Lower leg skin (tissue), 3 donors: ENCODE results near the gene KLRC1.

Source experiments
- CTCF ChIP-seq, 3 donors: fragments of 450-650 bp; IDR thresholded peaks; one replicate each; pipeline ENCODE4 v1.5.1; 2016; ENCODE audit warnings: antibody characterized with exemption in 3 of 3, mild to moderate bottlenecking in 3 of 3, moderate library complexity in 2 of 3
- POLR2A ChIP-seq, 2 donors: fragments of 450-650 bp; IDR thresholded peaks; one replicate each; pipeline ENCODE4 v1.6.1; 2016 to 2017; ENCODE audit warnings: antibody characterized with exemption in 2 of 2, mild to moderate bottlenecking in 1 of 2, moderate library complexity in 1 of 2

- TF ChIP-seq CTCF (IDR thresholded peaks at IDR 0.05) = no peak
- no peak for TF ChIP-seq POLR2A (IDR thresholded peaks at IDR 0.05)
These were observed 43.8 kb downstream of the KLRC1 start, which contains the start of gene KLRC4 for GRCh38 chr12:10409392-10409791.
